GM18520 (cell line): Measurements from ENCODE around the gene CNTN4.
"Not testable (repeated sequence)": the region's sequence is repeated elsewhere in the genome, so short reads cannot be mapped to it uniquely, and the experiment has no call there.

Experiments used
- ATAC-seq: cut with Tn5 transposase; IDR thresholded peaks from one replicate; pipeline ENCODE4 v1.9.1; 2021; ENCODE audit not compliant: unreplicated experiment

The CNTN4 gene

GRCh38 chr3:2944628-2945027 lies 846.0 kb downstream of the CNTN4 start:
- peak; percentile 67 for ATAC-seq

- ATAC-seq: no peak
Measured at GRCh38 chr3:2945121-2945520, 846.5 kb downstream of the CNTN4 start.

DNA sequence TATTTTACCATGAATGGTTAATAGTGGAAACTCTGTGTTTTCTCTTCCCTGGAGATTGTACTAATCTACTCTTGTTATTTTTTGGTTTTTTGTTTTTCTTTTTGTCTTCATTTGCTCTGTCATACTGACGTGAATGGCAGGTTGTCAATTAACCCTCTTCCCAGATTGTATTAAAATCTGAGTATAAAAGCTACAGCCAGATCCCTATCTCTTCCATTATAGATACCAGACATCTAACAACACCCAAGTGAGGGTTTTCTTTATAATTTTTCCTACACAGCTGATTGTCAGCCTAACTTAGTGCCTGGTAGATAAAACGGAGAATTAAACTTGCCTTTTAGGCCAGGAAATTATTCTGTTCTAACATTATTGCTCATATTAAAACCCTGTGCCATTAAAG lies 848.9 kb downstream of the CNTN4 start:
- ATAC-seq: no peak

DNA sequence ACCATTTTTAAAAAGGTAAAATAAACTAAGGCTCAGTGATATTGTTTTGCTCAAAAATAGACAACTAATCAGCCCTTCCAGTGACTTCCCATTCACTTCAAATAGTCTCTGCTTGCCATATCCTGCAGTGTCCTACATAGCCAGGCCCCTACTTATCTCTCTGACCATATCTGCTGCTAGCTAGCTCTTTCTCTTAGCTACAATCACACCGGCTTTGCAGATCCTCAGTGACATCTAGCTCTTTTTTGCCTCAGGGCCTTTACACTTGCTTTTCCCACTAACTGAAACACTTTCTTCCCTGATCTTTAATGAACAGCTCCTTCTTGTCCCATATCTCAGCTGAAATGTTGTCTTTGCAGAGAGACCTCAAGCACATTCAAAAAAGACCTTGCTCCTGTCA lies 850.2 kb downstream of the CNTN4 start:
- ATAC-seq: no peak

DNA sequence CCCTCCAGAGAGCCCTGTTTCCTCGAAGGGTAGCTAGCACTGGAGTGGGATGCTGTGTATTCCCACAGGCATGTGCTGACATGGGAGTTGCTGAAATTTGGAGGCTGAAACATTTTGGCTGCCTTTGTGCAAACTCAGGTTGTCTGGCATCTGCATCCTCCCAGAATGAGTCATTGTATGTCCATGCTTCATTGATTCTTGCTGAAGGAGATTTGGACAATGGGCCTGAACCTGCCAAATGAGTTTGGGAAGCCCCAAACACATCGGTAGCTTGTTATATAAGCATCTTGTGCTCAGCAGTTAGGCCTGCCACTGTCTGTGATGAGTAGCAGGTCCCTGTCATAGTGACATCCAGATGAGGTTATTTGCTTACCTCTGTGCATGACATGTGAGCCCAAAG lies 851.5 kb downstream of the CNTN4 start:
- no peak for ATAC-seq

- no peak for ATAC-seq
Measured at GRCh38 chr3:2957115-2957514, 858.4 kb downstream of the CNTN4 start.

GRCh38 chr3:2958551-2958950 lies 859.9 kb downstream of the CNTN4 start:
- no peak for ATAC-seq

DNA sequence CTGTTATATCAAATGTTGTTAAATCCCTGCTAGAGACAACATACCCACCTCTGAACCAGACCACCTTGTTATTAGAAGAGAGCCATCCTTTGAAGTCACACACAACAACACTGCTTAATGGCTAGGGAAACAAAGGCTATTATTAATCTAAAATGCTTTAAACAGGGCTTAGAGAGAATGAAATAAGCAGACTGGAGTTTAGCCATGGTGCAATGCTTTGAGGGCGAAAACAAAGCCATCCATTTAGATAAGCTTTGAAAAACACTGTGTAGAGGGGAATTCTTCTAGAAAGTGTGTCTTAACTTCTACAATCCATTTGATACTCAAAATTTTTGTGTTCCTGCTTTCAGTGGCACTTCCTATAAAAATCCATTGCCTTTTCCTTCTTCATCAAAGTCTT lies 862.9 kb downstream of the CNTN4 start:
- no peak for ATAC-seq

DNA sequence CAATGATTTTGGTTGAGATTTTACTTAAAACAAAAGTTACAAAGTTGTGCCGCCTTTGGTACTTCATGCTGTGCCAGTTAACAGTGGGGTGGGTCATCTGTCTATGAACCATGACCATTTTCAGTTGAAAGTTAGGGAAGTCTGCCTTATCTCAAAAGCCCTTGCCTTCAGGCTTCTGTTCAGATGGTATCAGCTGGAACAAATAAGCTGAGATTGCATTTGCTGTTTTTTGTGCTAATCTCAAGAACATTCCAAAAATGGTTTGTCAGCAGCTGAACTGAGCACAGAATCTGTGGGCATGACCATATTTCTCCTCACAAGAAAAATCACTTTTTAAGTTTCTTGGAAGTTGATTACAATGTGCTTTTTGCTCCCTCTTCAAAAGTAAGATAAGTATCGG lies 869.2 kb downstream of the CNTN4 start:
- no peak for ATAC-seq

DNA sequence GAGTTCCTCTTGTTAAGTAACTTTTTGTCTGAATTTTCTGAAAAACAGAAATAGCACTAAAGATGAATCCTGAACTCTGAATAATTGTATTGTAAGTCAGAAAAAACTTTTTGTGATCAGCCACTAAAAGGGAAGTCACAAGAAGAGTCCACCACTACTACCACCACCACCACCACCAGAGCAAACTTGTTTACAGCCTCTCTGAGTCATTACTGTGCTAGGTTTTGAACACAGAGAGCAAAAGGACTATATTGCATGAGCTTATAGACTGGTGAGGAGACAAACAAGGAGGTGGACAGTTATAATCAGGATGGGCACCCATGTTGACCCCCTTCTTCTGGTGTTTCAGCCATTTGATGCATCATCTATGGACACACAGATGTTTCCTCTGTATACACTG lies 869.8 kb downstream of the CNTN4 start:
- no peak for ATAC-seq

GRCh38 chr3:2976212-2976611 lies 877.5 kb downstream of the CNTN4 start:
- ATAC-seq: no peak

DNA sequence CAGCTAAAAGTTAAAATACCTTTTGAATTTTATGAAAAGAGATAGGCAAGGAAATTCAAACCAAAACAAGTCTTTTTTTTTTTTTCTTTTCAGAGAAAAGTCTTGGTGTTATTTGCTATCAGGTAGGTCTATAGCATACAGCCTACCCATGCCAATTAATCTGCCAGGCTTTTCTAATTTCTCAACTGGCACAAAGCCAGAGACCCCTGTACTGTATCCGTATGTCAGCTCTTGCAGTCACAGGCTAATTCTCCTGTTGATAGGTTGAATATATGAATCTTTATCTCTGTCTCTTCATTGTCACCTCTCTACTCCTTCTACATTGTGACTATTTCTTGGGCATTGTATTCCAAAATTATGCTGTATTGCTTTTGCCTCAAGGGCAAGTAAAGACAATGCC lies 878.1 kb downstream of the CNTN4 start:
- ATAC-seq: no peak

- ATAC-seq: no peak
Measured at GRCh38 chr3:2978977-2979732, 880.5 kb downstream of the CNTN4 start.

GRCh38 chr3:2984005-2984830 lies 885.6 kb downstream of the CNTN4 start:
- ATAC-seq: no peak

- ATAC-seq: no peak
Measured at GRCh38 chr3:2984831-2985220, 886.2 kb downstream of the CNTN4 start.

- ATAC-seq: no peak
Measured at GRCh38 chr3:2985479-2985878, 886.8 kb downstream of the CNTN4 start.

DNA sequence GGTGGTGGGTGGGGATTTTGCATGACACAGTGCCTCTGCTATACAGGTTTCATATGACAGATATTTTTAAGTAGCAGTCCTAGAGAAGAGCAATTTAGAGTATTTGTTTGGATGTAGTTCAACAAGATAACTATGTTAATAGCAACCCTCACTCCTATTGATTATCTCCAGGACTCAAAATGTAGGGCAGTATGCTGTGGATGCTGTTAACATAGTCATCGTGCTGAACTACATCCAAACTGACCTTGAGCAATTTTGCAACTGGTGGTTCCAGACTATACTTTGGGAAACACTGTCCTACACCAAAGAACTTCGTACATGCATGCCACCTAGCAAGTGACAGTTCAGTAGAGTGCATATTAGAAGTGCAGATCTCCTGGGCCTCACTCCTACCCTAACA lies 893.9 kb downstream of the CNTN4 start:
- no peak for ATAC-seq

DNA sequence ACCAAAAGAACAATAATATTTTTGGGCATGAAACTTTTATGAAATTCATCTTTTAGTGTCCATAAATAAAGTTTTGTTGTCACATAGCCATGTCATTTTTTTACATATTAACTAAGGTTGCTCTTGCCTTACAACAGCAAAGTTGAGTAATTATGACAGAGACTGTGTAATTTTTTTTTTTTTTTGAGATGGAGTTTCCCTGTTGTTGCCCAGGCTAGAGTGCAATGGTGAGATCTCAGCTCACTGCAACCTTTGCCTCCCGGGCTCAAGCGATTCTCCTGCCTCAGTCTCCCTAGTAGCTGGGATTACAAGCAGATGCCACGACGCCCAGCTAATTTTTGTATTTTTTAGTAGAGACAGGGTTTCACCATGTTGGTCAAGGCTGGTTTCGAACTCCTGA lies 894.5 kb downstream of the CNTN4 start:
- not testable (repeated sequence) for ATAC-seq

- no peak for ATAC-seq
Measured at GRCh38 chr3:2993736-2994135, 895.1 kb downstream of the CNTN4 start.

DNA sequence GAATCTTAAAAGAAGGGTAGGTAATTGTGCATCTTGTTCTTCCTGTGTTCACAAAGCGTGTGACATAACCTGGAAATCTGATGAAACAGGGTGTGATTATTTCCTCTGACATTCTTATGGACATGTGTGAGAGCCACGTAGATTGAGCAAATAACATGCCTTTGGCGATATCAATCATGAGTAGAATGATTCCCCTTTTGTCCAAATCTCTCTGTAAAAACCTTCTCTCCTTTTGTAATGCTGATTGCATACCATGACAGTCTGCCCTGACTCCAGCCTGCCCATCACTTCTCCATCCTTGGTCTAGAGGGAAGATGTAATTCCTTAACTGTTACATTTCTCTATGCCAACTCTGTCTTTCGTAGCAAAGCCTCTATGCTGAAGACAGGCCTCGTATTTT lies 896.5 kb downstream of the CNTN4 start:
- ATAC-seq: no peak

DNA sequence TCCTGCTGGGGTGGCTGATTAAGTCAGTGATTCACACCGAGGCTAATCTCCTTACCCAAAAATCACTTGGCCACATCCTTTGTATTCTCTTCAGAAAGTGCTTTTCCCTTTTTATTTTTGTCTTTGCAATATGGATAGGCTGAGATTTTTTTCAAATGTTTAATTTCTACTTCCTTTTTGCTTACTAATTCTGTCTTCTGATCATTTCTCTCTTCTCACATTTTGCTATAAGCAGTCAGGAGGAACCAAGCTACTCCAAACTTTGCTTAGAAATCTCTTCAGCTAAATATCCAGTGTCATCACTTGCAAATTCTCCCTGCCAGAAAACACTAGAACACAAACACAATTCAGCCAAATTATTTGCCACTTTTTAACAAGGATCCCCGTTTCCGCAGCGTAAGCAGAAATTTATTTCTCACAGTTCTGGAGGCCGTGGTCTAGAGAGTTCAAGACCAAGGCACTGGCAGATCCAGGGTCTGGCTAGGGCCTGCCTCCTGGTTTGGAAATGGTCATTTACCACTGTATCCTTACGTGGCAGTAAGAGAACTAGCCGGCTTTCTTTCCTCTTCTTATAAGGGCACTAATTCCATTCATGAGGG lies 906.6 kb downstream of the CNTN4 start:
- ATAC-seq: no peak
